AG04449 (cell line): Measurements from ENCODE around the gene CYP21A2.
"Not testable (repeated sequence)": the region's sequence is repeated elsewhere in the genome, so short reads cannot be mapped to it uniquely, and the experiment has no call there.

Source experiments
- CTCF ChIA-PET: fragments of 350-600 bp; formaldehyde crosslinking; extraction: SDS; loops from one replicate; lab custom pipeline; 2021; ENCODE audit warnings: antibody characterized with exemption; lab: Yijun Ruan, JAX
- POLR2A ChIA-PET: fragments of 400-600, 350-600 bp; formaldehyde crosslinking; extraction: SDS; loops from one replicate; lab custom pipeline; 2020; ENCODE audit warnings: antibody characterized with exemption, inconsistent platforms; lab: Yijun Ruan, JAX
- DNase-seq: peaks from one replicate; pipeline ENCODE4 v3.0.0-alpha.2; 2010; ENCODE audit warnings: low read depth, low spot score
- H3K4me3 ChIP-seq: 2 replicates; pipeline ENCODE4 v1.5.1; 2011; ENCODE audit warnings: low read depth, mild to moderate bottlenecking, control low read depth, low read length

Gene CYP21A2

GRCh38 chr6:32012941-32013617, 25.1 kb upstream of the CYP21A2 start:
- POLR2A ChIA-PET, result interaction anchor here (1.1 kb wide), 1 partner anchor 33 kb away, joined by 4 read pairs; no protein-coding TSS in a partner anchor
- H3K4me3 ChIP-seq, DNase-seq, CTCF ChIA-PET: not testable (repeated sequence)

DNA sequence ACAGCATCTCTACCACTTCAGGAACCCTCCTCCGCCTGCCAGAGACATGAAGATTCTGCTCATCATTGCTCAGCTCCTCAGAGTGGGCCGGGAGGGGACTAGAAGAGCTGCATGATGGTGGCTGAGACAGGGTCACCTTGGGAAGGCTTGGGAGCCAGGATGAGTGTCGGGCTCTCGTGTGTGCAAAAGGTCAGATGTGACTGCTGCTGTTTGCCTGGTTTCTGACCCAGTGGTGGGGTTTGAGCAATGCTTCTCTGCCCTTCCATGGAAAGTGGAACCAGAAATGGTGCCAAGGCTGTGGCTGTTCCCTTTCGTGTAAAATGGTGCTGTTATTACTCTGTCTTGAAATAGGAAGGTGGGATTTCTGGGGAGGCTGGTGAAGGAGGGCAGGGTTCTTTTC, 24.5 kb upstream of the CYP21A2 start:
- CTCF ChIA-PET, H3K4me3 ChIP-seq, DNase-seq: not testable (repeated sequence)
- POLR2A ChIA-PET, result interaction anchor here (1.1 kb wide), 1 partner anchor 34 kb away, joined by 4 read pairs; no protein-coding TSS in a partner anchor

- H3K4me3 ChIP-seq, CTCF ChIA-PET, DNase-seq, POLR2A ChIA-PET: not testable (repeated sequence)
These were observed 23.7 kb upstream of the CYP21A2 start, which contains the start of gene C4B for GRCh38 chr6:32014547-32014946. Gene C4B, plus strand, starts transcription at chr6:32014795. Its CDS starts 51 bp downstream, at chr6:32014846.

DNA sequence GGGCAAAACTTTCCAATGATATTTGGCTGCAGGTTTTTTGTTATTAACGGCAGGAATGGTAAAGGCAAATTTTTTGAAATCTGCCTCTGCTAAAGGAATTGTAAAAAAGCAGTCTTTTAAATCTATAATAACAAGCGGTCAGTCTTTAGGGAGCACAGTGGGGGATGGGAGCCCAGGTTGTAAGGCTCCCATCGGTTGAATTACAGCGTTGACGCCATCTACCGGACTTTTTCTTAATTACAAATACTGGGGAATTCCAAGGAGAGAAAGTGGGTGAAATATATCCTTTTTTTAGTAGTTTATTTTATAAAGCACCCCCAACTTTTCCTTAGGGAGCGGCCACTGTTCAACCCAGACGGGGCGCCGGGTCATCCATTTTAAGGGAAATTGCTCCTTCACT, 16.1 kb upstream of the CYP21A2 start:
- POLR2A ChIA-PET, H3K4me3 ChIP-seq, CTCF ChIA-PET, DNase-seq: not testable (repeated sequence)

DNA sequence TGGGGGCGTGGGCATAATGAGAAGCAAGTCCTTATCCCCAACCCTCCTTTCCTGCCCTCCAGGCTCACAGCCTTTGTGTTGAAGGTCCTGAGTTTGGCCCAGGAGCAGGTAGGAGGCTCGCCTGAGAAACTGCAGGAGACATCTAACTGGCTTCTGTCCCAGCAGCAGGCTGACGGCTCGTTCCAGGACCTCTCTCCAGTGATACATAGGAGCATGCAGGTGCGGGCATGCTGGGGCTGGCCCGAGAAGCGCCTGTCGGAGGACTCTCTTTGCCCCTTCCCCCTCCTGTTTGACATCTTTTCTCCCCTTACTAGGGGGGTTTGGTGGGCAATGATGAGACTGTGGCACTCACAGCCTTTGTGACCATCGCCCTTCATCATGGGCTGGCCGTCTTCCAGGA, 9.6 kb upstream of the CYP21A2 start:
- POLR2A ChIA-PET, CTCF ChIA-PET, DNase-seq, H3K4me3 ChIP-seq: not testable (repeated sequence)

GRCh38 chr6:32029553-32029952, 8.7 kb upstream of the CYP21A2 start:
- H3K4me3 ChIP-seq, DNase-seq, CTCF ChIA-PET, POLR2A ChIA-PET: not testable (repeated sequence)

DNA sequence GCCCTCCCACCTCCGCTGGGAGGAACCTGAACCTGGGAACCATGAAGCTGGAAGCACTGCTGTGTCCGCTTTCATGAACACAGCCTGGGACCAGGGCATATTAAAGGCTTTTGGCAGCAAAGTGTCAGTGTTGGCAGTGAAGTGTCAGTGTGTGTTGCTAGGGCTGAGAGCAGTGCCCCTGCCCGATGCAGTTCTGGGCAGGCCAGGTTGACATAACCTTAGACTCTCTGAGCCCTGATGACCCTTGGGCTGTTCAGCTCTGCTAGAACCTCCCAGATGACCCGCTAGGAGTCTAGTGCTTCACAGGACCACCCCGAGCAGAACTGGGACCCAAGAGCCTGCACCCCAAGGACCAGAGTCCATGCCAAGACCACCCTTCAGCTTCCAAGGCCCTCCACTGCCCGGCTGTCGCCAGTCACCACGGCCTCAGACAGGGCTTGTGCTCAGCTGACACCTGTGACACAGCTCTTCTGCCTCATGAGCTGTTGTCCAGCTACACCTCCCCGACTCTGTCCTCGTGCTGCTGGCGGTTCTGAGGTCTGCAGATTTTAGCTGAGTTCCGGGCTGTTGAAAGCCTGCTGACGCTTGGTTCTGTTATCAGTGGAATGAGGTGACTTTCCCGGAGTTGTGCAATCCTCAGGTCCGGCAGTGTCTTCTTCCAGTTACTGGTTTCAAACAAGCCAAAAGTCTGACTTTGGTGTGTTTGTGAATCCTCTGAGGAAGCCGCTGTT, 2.8 kb upstream of the CYP21A2 start:
- POLR2A ChIA-PET, CTCF ChIA-PET, H3K4me3 ChIP-seq, DNase-seq: not testable (repeated sequence)

GRCh38 chr6:32037136-32037535, 1.1 kb upstream of the CYP21A2 start:
- H3K4me3 ChIP-seq, CTCF ChIA-PET, POLR2A ChIA-PET, DNase-seq: not testable (repeated sequence)

GRCh38 chr6:32038878-32039277, 663 bp downstream of the CYP21A2 start:
- POLR2A ChIA-PET, DNase-seq, H3K4me3 ChIP-seq, CTCF ChIA-PET: not testable (repeated sequence)

GRCh38 chr6:32039321-32040274, 1.4 kb downstream of the CYP21A2 start:
- POLR2A ChIA-PET, H3K4me3 ChIP-seq, DNase-seq, CTCF ChIA-PET: not testable (repeated sequence)

- CTCF ChIA-PET, DNase-seq, POLR2A ChIA-PET, H3K4me3 ChIP-seq: not testable (repeated sequence)
These were observed 2.3 kb downstream of the CYP21A2 start for GRCh38 chr6:32040299-32041049.

DNA sequence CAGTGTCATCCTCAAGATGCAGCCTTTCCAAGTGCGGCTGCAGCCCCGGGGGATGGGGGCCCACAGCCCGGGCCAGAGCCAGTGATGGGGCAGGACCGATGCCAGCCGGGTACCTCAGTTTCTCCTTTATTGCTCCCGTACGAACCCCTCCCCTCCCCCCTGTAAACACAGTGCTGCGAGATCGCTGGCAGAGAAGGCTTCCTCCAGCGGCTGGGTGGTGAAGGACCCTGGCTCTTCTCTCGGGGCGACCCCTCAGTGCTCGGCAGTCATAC, 2.8 kb downstream of the CYP21A2 start:
- CTCF ChIA-PET, POLR2A ChIA-PET, H3K4me3 ChIP-seq, DNase-seq: not testable (repeated sequence)

DNA sequence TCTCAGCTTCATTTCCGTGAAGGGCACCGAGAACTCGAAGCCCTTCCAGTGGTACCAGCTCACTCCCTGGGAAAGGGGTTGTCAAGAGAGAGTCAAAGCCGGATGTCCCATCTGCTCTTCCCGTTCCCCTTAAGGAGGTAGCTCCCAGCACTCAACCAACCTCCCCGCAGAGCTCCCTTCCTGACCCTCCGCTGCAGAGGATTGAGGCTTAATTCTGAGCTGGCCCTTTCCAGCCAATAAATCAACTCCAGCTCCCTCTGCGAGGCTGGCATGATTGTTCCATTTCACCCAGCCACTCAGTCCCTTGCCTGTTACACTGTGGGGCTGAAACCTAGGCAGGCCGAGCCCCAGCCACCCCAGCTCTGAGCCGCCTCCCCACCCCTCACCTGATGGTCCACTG, 3.2 kb downstream of the CYP21A2 start:
- DNase-seq, CTCF ChIA-PET: not testable (repeated sequence)

GRCh38 chr6:32042276-32042675, 4.1 kb downstream of the CYP21A2 start:
- H3K4me3 ChIP-seq, CTCF ChIA-PET, POLR2A ChIA-PET, DNase-seq: not testable (repeated sequence)

More for the DNA sequence above, 3.2 kb downstream of the CYP21A2 start:
- POLR2A ChIA-PET, H3K4me3 ChIP-seq: not testable (repeated sequence)

GRCh38 chr6:32043589-32044380, 5.6 kb downstream of the CYP21A2 start:
- DNase-seq, CTCF ChIA-PET, POLR2A ChIA-PET, H3K4me3 ChIP-seq: not testable (repeated sequence)
